ENCODE data around the gene NET1.

The NET1 gene

GRCh38 chr10:5457741-5458140, 45.4 kb downstream of the NET1 start:
- Histone ChIP-seq H3K4me1 (ENCODE audit: control insufficient read depth in 2 of 2, insufficient read depth in 1 of 2, low read depth in 1 of 2, low read length in 2 of 2) (no peaks in the 10 kb centered on the region), H2AFZ (ENCODE audit: low read length) (no peak overlapping the region), H3K9me3 (replicated peaks in 1 of 2; ENCODE audit: control insufficient read depth in 2 of 2, insufficient read depth in 1 of 2, low read depth in 1 of 2, low read length in 2 of 2) (peaks cover 7 to 10% of the 10 kb centered on the region in 2 donors), H3K9ac (ENCODE audit: low read depth, low read length, poor library complexity) (no peak overlapping the region), H3K4me3 (ENCODE audit: low read length in 2 of 2) (no peak overlapping the region), H2BK120ac (ENCODE audit: low read depth, low read length) (no peak overlapping the region), H3K18ac (ENCODE audit: low read length) (no peak overlapping the region), H4K91ac (ENCODE audit: low read depth, low read length, poor library complexity) (no peak overlapping the region), H2BK5ac (ENCODE audit: low read length) (no peak overlapping the region), H3K27me3 (ENCODE audit: control insufficient read depth in 3 of 3, insufficient read depth in 3 of 3, low read depth in 1 of 3, low read length in 3 of 3) (no peaks in the 10 kb centered on the region), H4K8ac (ENCODE audit: low read depth, low read length) (no peak overlapping the region), H3K4ac (ENCODE audit: low read length) (no peak overlapping the region), H2AK5ac (ENCODE audit: low read depth, low read length) (no peak overlapping the region), H3K23ac (ENCODE audit: low read depth, low read length, poor library complexity) (no peak overlapping the region), H2BK15ac (ENCODE audit: low read length) (no peak overlapping the region), H2BK12ac (ENCODE audit: low read length) (no peak overlapping the region), H3K79me1 (ENCODE audit: low read depth, low read length) (no peaks in the 10 kb centered on the region), H3K4me2 (ENCODE audit: insufficient read depth, low read length, poor library complexity, severe bottlenecking) (no peak overlapping the region), H3K36me3 (replicated peaks in 1 of 2; ENCODE audit: control insufficient read depth in 2 of 2, insufficient read depth in 2 of 2, low read length in 2 of 2) (peaks cover 41 to 89% of the 10 kb centered on the region in 2 donors), H3K27ac (replicated peaks; ENCODE audit: low read length) (no peak overlapping the region), H3K14ac (ENCODE audit: low read length) (no peak overlapping the region)
- DNase-seq (ENCODE audit: low spot score), result no peak
- WGBS, 2 donors (ENCODE audit: extremely low coverage in 2 of 2, insufficient read length in 2 of 2, insufficient replicate concordance in 1 of 2), result no CpG with 5 or more reads among the region's 3 CpGs

GRCh38 chr10:5458425-5458824, 46.1 kb downstream of the NET1 start:
- Histone ChIP-seq H2BK120ac (ENCODE audit: low read depth, low read length) (no peak overlapping the region), H2BK5ac (ENCODE audit: low read length) (no peak overlapping the region), H4K8ac (ENCODE audit: low read depth, low read length) (no peak overlapping the region), H4K91ac (ENCODE audit: low read depth, low read length, poor library complexity) (no peak overlapping the region), H3K23ac (ENCODE audit: low read depth, low read length, poor library complexity) (no peak overlapping the region), H3K14ac (ENCODE audit: low read length) (no peak overlapping the region), H3K4me3 (ENCODE audit: low read length in 2 of 2) (no peak overlapping the region), H2AK5ac (ENCODE audit: low read depth, low read length) (no peak overlapping the region), H3K4me2 (ENCODE audit: insufficient read depth, low read length, poor library complexity, severe bottlenecking) (no peak overlapping the region), H2BK12ac (ENCODE audit: low read length) (no peak overlapping the region), H3K4ac (ENCODE audit: low read length) (no peak overlapping the region), H3K18ac (ENCODE audit: low read length) (no peak overlapping the region), H3K4me1 (ENCODE audit: control insufficient read depth in 2 of 2, insufficient read depth in 1 of 2, low read depth in 1 of 2, low read length in 2 of 2) (no peaks in the 10 kb centered on the region), H3K36me3 (replicated peaks in 1 of 2; ENCODE audit: control insufficient read depth in 2 of 2, insufficient read depth in 2 of 2, low read length in 2 of 2) (peaks cover 37 to 82% of the 10 kb centered on the region in 2 donors), H3K9me3 (replicated peaks in 1 of 2; ENCODE audit: control insufficient read depth in 2 of 2, insufficient read depth in 1 of 2, low read depth in 1 of 2, low read length in 2 of 2) (peaks cover 8 to 10% of the 10 kb centered on the region in 2 donors), H3K27me3 (ENCODE audit: control insufficient read depth in 3 of 3, insufficient read depth in 3 of 3, low read depth in 1 of 3, low read length in 3 of 3) (no peaks in the 10 kb centered on the region), H3K79me1 (ENCODE audit: low read depth, low read length) (no peaks in the 10 kb centered on the region), H2AFZ (ENCODE audit: low read length) (no peak overlapping the region), H3K27ac (replicated peaks; ENCODE audit: low read length) (no peak overlapping the region), H2BK15ac (ENCODE audit: low read length) (no peak overlapping the region), H3K9ac (ENCODE audit: low read depth, low read length, poor library complexity) (no peak overlapping the region)
- no CpG with 5 or more reads among the region's 1 CpG for WGBS, 2 donors (ENCODE audit: extremely low coverage in 2 of 2, insufficient read length in 2 of 2, insufficient replicate concordance in 1 of 2)
- DNase-seq (ENCODE audit: low spot score), result no peak

- Histone ChIP-seq H2AFZ (ENCODE audit: low read length) (no peak overlapping the region), H2AK5ac (ENCODE audit: low read depth, low read length) (no peak overlapping the region), H3K23ac (ENCODE audit: low read depth, low read length, poor library complexity) (no peak overlapping the region), H3K18ac (ENCODE audit: low read length) (no peak overlapping the region), H3K36me3 (replicated peaks in 1 of 2; ENCODE audit: control insufficient read depth in 2 of 2, insufficient read depth in 2 of 2, low read length in 2 of 2) (peaks cover 31 to 75% of the 10 kb centered on the region in 2 donors), H2BK5ac (ENCODE audit: low read length) (no peak overlapping the region), H3K27ac (replicated peaks; ENCODE audit: low read length) (no peak overlapping the region), H4K91ac (ENCODE audit: low read depth, low read length, poor library complexity) (no peak overlapping the region), H4K8ac (ENCODE audit: low read depth, low read length) (no peak overlapping the region), H3K4me1 (ENCODE audit: control insufficient read depth in 2 of 2, insufficient read depth in 1 of 2, low read depth in 1 of 2, low read length in 2 of 2) (no peaks in the 10 kb centered on the region), H3K79me1 (ENCODE audit: low read depth, low read length) (no peaks in the 10 kb centered on the region), H3K4ac (ENCODE audit: low read length) (no peak overlapping the region), H2BK120ac (ENCODE audit: low read depth, low read length) (no peak overlapping the region), H3K14ac (ENCODE audit: low read length) (no peak overlapping the region), H2BK15ac (ENCODE audit: low read length) (no peak overlapping the region), H3K4me3 (ENCODE audit: low read length in 2 of 2) (no peak overlapping the region), H2BK12ac (ENCODE audit: low read length) (no peak overlapping the region), H3K27me3 (ENCODE audit: control insufficient read depth in 3 of 3, insufficient read depth in 3 of 3, low read depth in 1 of 3, low read length in 3 of 3) (no peaks in the 10 kb centered on the region), H3K9ac (ENCODE audit: low read depth, low read length, poor library complexity) (no peak overlapping the region), H3K9me3 (replicated peaks in 1 of 2; ENCODE audit: control insufficient read depth in 2 of 2, insufficient read depth in 1 of 2, low read depth in 1 of 2, low read length in 2 of 2) (peaks cover 10% of the 10 kb centered on the region in 2 donors), H3K4me2 (ENCODE audit: insufficient read depth, low read length, poor library complexity, severe bottlenecking) (no peak overlapping the region)
- DNase-seq (ENCODE audit: low spot score), result no peak
- no CpG with 5 or more reads among the region's 8 CpGs for WGBS, 2 donors (ENCODE audit: extremely low coverage in 2 of 2, insufficient read length in 2 of 2, insufficient replicate concordance in 1 of 2)
These were observed 46.8 kb downstream of the NET1 start for GRCh38 chr10:5458949-5459747.

- H2BK15ac ChIP-seq (ENCODE audit: low read length), result no peak overlapping the region
- H3K36me3 ChIP-seq (replicated peaks in 1 of 2; ENCODE audit: control insufficient read depth in 2 of 2, insufficient read depth in 2 of 2, low read length in 2 of 2), result peaks cover 25 to 60% of the 10 kb centered on the region in 2 donors
- no peaks in the 10 kb centered on the region for H3K79me1 ChIP-seq (ENCODE audit: low read depth, low read length)
- no peak overlapping the region for H3K4me3 ChIP-seq (ENCODE audit: low read length in 2 of 2)
- no peak overlapping the region for H3K27ac ChIP-seq (replicated peaks; ENCODE audit: low read length)
- no peak overlapping the region for H3K18ac ChIP-seq (ENCODE audit: low read length)
- no peak overlapping the region for H3K23ac ChIP-seq (ENCODE audit: low read depth, low read length, poor library complexity)
- no CpG with 5 or more reads among the region's 14 CpGs for WGBS, 2 donors (ENCODE audit: extremely low coverage in 2 of 2, insufficient read length in 2 of 2, insufficient replicate concordance in 1 of 2)
- H4K8ac ChIP-seq (ENCODE audit: low read depth, low read length), result no peak overlapping the region
- no peak overlapping the region for H2AFZ ChIP-seq (ENCODE audit: low read length)
- H3K4ac ChIP-seq (ENCODE audit: low read length), result no peak overlapping the region
- no peak overlapping the region for H2BK12ac ChIP-seq (ENCODE audit: low read length)
- H3K9me3 ChIP-seq (replicated peaks in 1 of 2; ENCODE audit: control insufficient read depth in 2 of 2, insufficient read depth in 1 of 2, low read depth in 1 of 2, low read length in 2 of 2), result peaks cover 10 to 14% of the 10 kb centered on the region in 2 donors
- H4K91ac ChIP-seq (ENCODE audit: low read depth, low read length, poor library complexity), result no peak overlapping the region
- no peak overlapping the region for H3K9ac ChIP-seq (ENCODE audit: low read depth, low read length, poor library complexity)
- H3K4me2 ChIP-seq (ENCODE audit: insufficient read depth, low read length, poor library complexity, severe bottlenecking), result no peak overlapping the region
- no peak for DNase-seq (ENCODE audit: low spot score)
- no peak overlapping the region for H3K14ac ChIP-seq (ENCODE audit: low read length)
- H3K27me3 ChIP-seq (ENCODE audit: control insufficient read depth in 3 of 3, insufficient read depth in 3 of 3, low read depth in 1 of 3, low read length in 3 of 3), result no peaks in the 10 kb centered on the region
- no peak overlapping the region for H2AK5ac ChIP-seq (ENCODE audit: low read depth, low read length)
- H2BK5ac ChIP-seq (ENCODE audit: low read length), result no peak overlapping the region
- H2BK120ac ChIP-seq (ENCODE audit: low read depth, low read length), result no peak overlapping the region
- H3K4me1 ChIP-seq (ENCODE audit: control insufficient read depth in 2 of 2, insufficient read depth in 1 of 2, low read depth in 1 of 2, low read length in 2 of 2), result no peaks in the 10 kb centered on the region
These were observed 48.3 kb downstream of the NET1 start for GRCh38 chr10:5460468-5461202.

Measured in neuronal stem cell (in vitro differentiated cells).